ENCODE data around the gene SYTL2. TPM values are rescaled to one million over a fixed set of nuclear protein-coding genes. Genes with fewer than 3 reads are reported as not detected.

The SYTL2 gene
- total and polyA plus RNA-seq, 4 donors: 29.2 to 57.4 (median 48.5) TPM

DNA sequence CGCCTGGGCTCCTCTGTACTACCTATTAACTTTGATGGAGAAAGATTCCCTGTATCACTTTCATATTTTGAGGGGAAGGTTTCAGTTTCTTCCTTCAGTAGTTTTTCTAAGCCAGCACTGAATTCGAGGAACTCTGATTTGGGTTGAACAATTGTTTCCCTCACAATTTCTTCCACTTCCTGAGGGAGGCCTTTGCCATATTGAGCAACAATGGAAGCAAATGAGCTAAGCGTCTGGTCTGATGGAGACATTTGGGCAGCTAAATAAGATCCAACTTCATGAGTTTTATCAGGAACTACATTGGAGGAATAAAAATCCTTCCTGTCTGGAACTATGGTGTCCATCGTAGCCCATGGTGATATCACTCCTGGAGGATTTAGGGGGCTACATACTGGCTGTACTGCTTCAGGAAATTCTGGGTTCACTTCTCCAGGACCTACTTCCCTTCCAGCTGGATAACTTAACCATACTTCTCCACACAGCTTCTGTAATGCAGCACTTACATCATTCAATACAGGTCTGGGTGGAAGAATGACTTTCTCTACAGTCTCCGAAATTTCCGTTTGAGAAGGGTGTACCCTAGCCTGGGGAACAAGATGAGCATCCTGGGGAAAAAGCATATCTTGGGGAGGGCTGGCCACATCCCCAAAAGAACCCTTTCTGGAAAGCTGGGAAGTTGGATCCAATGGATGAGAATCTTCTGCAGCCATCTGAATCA is 86.0 kb downstream of the SYTL2 start:
- intact Hi-C loops (cut with DNase I): no loop called here
- WGBS, 2 donors: 77% methylated on average over 6 of the region's 6 CpGs
- Histone ChIP-seq H3K27ac (ENCODE audit: low read depth in 1 of 2, low read length in 2 of 2) (no peak overlapping the region), H3K27me3 (ENCODE audit: control insufficient read depth in 1 of 2, insufficient read depth in 2 of 2, low read length in 1 of 2) (no peaks in the 10 kb centered on the region), H3K9me3 (ENCODE audit: control insufficient read depth, low read length) (no peaks in the 10 kb centered on the region), H3K4me3 (ENCODE audit: low read length in 2 of 2) (no peak overlapping the region), H3K36me3 (ENCODE audit: control insufficient read depth in 1 of 2, insufficient read depth in 2 of 2, low read length in 1 of 2) (no peaks in the 10 kb centered on the region), H3K4me1 (ENCODE audit: control insufficient read depth in 1 of 2, insufficient read depth in 2 of 2, low read length in 2 of 2) (no peaks in the 10 kb centered on the region)
- DNase-seq (no peak), ATAC-seq (ENCODE audit: low FRiP score) (peak; percentile 69)

DNA sequence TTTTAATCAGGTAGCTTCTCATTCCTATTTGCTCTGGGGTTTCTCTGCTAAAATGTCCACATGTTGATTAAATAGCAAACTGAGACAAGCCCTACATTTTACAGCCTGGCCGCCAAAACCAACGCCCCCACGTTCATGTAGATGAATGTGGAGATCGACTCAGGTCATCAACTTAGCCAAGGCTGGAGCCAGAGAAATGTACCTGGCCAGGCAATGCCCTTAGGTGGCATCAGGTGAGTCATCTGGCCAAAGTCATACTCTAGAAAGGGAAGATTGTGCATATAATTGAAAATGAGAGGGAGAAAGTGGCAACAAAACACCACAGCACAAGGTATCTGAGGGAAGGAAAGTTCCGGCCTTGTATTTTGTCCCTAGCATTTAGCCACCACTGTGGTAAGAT is 87.9 kb downstream of the SYTL2 start:
- H3K4me1 ChIP-seq (ENCODE audit: control insufficient read depth in 1 of 2, insufficient read depth in 2 of 2, low read length in 2 of 2): peaks cover 0 to 3% of the 10 kb centered on the region in 2 donors
- intact Hi-C loops (cut with DNase I): no loop called here
- DNase-seq (no peak), ATAC-seq (ENCODE audit: low FRiP score) (no peak)
- 83 to 84% methylated on average over 5 of the region's 5 CpGs for WGBS, 2 donors
- no peaks in the 10 kb centered on the region for H3K27me3 ChIP-seq (ENCODE audit: control insufficient read depth in 1 of 2, insufficient read depth in 2 of 2, low read length in 1 of 2)
- no peak overlapping the region for H3K4me3 ChIP-seq (ENCODE audit: low read length in 2 of 2)
- no peak overlapping the region for H3K27ac ChIP-seq (ENCODE audit: low read depth in 1 of 2, low read length in 2 of 2)
- no peaks in the 10 kb centered on the region for H3K36me3 ChIP-seq (ENCODE audit: control insufficient read depth in 1 of 2, insufficient read depth in 2 of 2, low read length in 1 of 2)
- H3K9me3 ChIP-seq (ENCODE audit: control insufficient read depth, low read length): no peaks in the 10 kb centered on the region

DNA sequence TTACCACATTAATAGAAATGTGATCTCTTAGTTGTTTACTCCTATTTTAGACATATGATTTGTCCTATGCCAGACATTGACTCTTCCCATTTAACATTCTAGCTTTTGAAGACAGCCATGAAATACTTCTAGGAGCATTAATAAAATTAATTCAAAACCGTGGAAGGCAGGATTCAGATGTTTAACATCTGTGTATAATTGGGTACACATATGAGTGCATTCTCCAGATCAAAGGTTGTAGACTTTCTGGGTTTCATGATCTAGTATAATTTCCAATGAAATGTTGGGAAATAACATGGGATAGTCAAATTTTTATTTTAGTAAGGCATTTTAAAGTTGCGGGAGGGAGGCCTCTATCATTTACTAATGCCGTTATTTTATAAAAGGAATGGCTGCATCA is 89.8 kb downstream of the SYTL2 start:
- ATAC-seq (ENCODE audit: low FRiP score) (no peak), DNase-seq (no peak)
- H3K27ac ChIP-seq (ENCODE audit: low read depth in 1 of 2, low read length in 2 of 2): no peak overlapping the region
- H3K4me3 ChIP-seq (ENCODE audit: low read length in 2 of 2): no peak overlapping the region
- H3K9me3 ChIP-seq (ENCODE audit: control insufficient read depth, low read length): no peaks in the 10 kb centered on the region
- 95 to 97% methylated on average over 3 of the region's 3 CpGs for WGBS, 2 donors
- H3K36me3 ChIP-seq (ENCODE audit: control insufficient read depth in 1 of 2, insufficient read depth in 2 of 2, low read length in 1 of 2): no peaks in the 10 kb centered on the region
- intact Hi-C loops (cut with DNase I): no loop called here
- no peaks in the 10 kb centered on the region for H3K27me3 ChIP-seq (ENCODE audit: control insufficient read depth in 1 of 2, insufficient read depth in 2 of 2, low read length in 1 of 2)
- peaks cover 0 to 3% of the 10 kb centered on the region in 2 donors for H3K4me1 ChIP-seq (ENCODE audit: control insufficient read depth in 1 of 2, insufficient read depth in 2 of 2, low read length in 2 of 2)

DNA sequence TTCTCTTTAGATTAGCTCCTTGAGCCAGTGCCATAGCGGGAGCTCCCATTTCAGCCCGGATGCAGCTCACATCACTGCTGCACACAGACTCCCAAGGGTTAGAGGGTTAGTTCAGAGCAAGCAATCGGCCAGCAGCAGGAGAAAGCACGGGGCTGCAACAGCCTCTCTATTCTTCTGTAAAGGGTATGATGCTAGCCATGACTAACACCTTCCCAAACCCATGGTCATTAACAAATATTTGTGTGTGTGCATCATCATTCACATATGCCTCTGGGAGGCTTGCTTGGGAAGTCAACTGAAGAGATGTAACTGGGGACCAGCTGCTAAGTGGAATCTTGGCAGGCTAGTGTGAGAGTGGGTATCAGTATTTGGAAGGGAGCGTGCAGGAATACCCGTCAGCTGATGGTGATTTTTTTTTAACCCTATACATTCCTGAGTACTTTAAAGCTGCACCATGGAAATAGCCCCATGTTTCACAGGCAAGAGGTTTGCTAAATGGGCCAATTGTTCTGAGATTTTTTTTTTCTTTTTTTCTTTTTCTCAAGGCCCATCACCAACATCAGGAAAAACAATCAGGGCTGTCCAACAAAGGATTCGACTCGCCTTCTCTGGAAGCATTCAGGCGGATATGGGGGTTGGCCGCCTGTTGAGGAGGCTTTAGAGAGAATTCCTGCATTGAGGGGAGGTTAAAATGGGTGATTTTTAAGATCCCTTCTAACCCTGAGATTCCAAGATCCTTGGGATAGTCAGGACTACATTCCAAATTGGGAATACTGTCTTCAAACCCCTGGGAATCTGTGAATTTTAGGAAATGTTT is 91.7 kb downstream of the SYTL2 start:
- no peak overlapping the region for H3K27ac ChIP-seq (ENCODE audit: low read depth in 1 of 2, low read length in 2 of 2)

DNA sequence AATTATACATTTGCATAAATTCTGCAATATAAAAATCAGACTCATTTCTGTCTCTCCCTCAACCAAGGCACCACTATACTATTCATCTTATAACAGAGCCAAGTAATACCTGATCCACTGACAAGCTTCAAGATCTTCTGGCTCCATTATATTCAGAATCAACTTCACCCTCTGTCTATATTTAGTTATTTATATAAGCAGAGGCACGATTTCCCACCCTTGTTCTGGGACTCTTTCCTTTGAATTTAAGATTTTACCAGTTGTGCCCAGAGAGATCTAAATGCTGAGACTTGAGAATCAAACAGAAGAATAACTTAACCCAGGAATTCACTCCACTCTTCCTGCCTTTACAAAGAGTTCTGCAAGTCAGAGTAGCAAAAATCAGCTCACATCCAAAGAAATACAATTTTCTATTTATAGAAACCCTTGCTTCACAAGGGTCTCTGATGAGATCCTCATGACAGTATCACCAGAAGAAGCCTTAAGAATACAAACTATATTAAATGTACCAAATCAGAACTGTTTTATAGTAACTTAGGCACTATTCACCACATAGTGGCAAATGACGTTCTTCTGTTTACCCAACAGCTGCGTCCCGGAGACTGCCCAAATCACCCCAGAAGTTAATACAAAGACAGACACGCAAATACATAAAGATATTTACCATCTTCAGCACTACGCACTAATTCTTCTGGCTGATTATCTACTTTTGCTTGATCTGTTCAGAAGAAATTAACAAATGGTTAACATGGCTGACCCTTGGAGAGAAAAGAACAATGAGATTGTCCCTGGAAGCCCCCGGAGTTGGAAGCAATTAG is 92.6 kb downstream of the SYTL2 start:
- no peak for ATAC-seq (ENCODE audit: low FRiP score)

More for the DNA sequence above, 91.7 kb downstream of the SYTL2 start:
- ATAC-seq (ENCODE audit: low FRiP score): peak; percentile 60
- Histone ChIP-seq H3K27me3 (ENCODE audit: control insufficient read depth in 1 of 2, insufficient read depth in 2 of 2, low read length in 1 of 2) (no peaks in the 10 kb centered on the region), H3K4me1 (ENCODE audit: control insufficient read depth in 1 of 2, insufficient read depth in 2 of 2, low read length in 2 of 2) (peaks cover 0 to 3% of the 10 kb centered on the region in 2 donors), H3K9me3 (ENCODE audit: control insufficient read depth, low read length) (no peaks in the 10 kb centered on the region), H3K36me3 (ENCODE audit: control insufficient read depth in 1 of 2, insufficient read depth in 2 of 2, low read length in 1 of 2) (no peaks in the 10 kb centered on the region), H3K4me3 (ENCODE audit: low read length in 2 of 2) (peak overlapping the region in 1 of 2 donors; percentile 3)
- DNase-seq: peak; percentile 69 to 81
- intact Hi-C loops (cut with DNase I): loop anchor here in 1 of 2 donors (10.0 kb wide), 1 partner anchor 106 kb away; no protein-coding TSS in a partner anchor
- WGBS, 2 donors: 13 to 24% methylated on average over 10 of the region's 10 CpGs

DNA sequence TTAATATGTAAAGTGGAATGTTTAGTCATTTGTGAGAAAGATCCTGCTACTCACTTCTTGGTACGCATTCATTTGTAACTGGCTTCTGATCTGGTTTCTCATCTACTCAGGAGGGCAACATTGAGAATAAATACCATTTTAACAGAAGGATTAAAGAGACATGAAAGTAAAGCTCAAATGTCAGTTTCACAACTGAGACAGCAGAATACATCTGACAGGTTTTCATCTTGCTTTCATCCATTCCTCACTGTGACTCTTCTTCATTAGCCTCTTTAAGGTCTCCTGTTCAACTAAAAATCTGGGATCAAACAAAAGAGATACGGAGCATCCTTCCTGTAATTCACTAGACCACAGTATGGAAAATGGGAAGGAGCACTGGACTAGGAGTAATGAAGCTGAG is 93.5 kb downstream of the SYTL2 start:
- no peak for ATAC-seq (ENCODE audit: low FRiP score)
- H3K36me3 ChIP-seq (ENCODE audit: control insufficient read depth in 1 of 2, insufficient read depth in 2 of 2, low read length in 1 of 2): no peaks in the 10 kb centered on the region
- WGBS, 2 donors: 88 to 90% methylated on average over 2 of the region's 2 CpGs
- no peak for DNase-seq
- H3K27me3 ChIP-seq (ENCODE audit: control insufficient read depth in 1 of 2, insufficient read depth in 2 of 2, low read length in 1 of 2): no peaks in the 10 kb centered on the region
- H3K4me3 ChIP-seq (ENCODE audit: low read length in 2 of 2): no peak overlapping the region
- H3K9me3 ChIP-seq (ENCODE audit: control insufficient read depth, low read length): no peaks in the 10 kb centered on the region
- no peak overlapping the region for H3K27ac ChIP-seq (ENCODE audit: low read depth in 1 of 2, low read length in 2 of 2)
- peaks cover 0 to 3% of the 10 kb centered on the region in 2 donors for H3K4me1 ChIP-seq (ENCODE audit: control insufficient read depth in 1 of 2, insufficient read depth in 2 of 2, low read length in 2 of 2)
- intact Hi-C loops (cut with DNase I): loop anchor here in 1 of 2 donors (10.0 kb wide), 1 partner anchor 107 kb away; no protein-coding TSS in a partner anchor

More for the DNA sequence above, 92.6 kb downstream of the SYTL2 start:
- Histone ChIP-seq H3K4me1 (ENCODE audit: control insufficient read depth in 1 of 2, insufficient read depth in 2 of 2, low read length in 2 of 2) (peaks cover 0 to 3% of the 10 kb centered on the region in 2 donors), H3K27me3 (ENCODE audit: control insufficient read depth in 1 of 2, insufficient read depth in 2 of 2, low read length in 1 of 2) (no peaks in the 10 kb centered on the region), H3K36me3 (ENCODE audit: control insufficient read depth in 1 of 2, insufficient read depth in 2 of 2, low read length in 1 of 2) (no peaks in the 10 kb centered on the region), H3K9me3 (ENCODE audit: control insufficient read depth, low read length) (no peaks in the 10 kb centered on the region), H3K4me3 (ENCODE audit: low read length in 2 of 2) (peak overlapping the region in 1 of 2 donors; percentile 3), H3K27ac (ENCODE audit: low read depth in 1 of 2, low read length in 2 of 2) (peak overlapping the region in 1 of 2 donors; percentile 57)
- 8 to 14% methylated on average over 7 of the region's 7 CpGs for WGBS, 2 donors
- intact Hi-C loops (cut with DNase I): loop anchor here in 1 of 2 donors (10.0 kb wide), 1 partner anchor 106 kb away; no protein-coding TSS in a partner anchor
- DNase-seq: no peak

DNA sequence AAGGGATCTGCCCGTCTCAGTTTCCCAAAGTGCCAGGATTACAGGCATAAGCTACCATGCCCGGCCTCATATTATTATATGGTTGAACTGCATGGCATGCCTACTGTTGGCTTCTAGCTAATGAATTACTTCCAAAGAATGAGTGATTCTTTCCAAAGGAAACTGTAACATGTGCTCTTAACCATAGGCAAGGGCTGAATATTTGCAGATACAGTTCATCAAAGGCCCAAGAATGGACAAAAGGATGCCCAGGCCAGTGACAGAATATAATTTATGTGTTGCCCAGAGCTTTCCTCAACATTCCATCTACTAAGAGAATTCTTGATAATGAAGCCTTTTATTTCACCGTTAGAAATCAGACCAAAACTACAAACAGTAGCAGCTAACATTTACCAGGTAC is 98.0 kb downstream of the SYTL2 start:
- Histone ChIP-seq H3K4me3 (ENCODE audit: low read length in 2 of 2) (no peak overlapping the region), H3K9me3 (ENCODE audit: control insufficient read depth, low read length) (no peaks in the 10 kb centered on the region), H3K27ac (ENCODE audit: low read depth in 1 of 2, low read length in 2 of 2) (no peak overlapping the region), H3K36me3 (ENCODE audit: control insufficient read depth in 1 of 2, insufficient read depth in 2 of 2, low read length in 1 of 2) (no peaks in the 10 kb centered on the region), H3K4me1 (ENCODE audit: control insufficient read depth in 1 of 2, insufficient read depth in 2 of 2, low read length in 2 of 2) (no peaks in the 10 kb centered on the region), H3K27me3 (ENCODE audit: control insufficient read depth in 1 of 2, insufficient read depth in 2 of 2, low read length in 1 of 2) (no peaks in the 10 kb centered on the region)
- DNase-seq (no peak), ATAC-seq (ENCODE audit: low FRiP score) (no peak)
- intact Hi-C loops (cut with DNase I): loop anchor here in 1 of 2 donors (10.0 kb wide), 1 partner anchor 112 kb away; no protein-coding TSS in a partner anchor
- WGBS, 2 donors: 77 to 78% methylated on average over 3 of the region's 3 CpGs

DNA sequence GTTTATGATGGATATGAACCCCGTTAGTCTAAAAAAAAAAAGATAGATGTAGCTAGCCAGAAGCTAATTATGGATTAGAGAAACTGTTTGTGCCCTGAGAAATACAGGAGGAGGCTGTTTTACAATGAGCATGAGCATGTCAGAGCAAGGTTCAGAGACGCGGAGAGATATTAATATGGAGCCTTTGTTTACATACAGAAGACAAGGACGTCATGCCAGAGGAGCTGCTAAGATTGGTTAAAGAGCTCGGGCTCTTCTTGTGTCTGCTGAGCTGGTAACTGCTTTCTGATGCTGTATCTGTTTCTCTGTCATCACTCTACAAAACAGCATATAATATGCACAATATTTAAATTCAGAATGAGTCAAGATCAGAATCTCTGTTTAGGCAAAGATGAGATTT is 100.0 kb downstream of the SYTL2 start:
- no peaks in the 10 kb centered on the region for H3K9me3 ChIP-seq (ENCODE audit: control insufficient read depth, low read length)
- no peak overlapping the region for H3K27ac ChIP-seq (ENCODE audit: low read depth in 1 of 2, low read length in 2 of 2)
- WGBS, 2 donors: 65 to 70% methylated on average over 5 of the region's 5 CpGs
- H3K4me3 ChIP-seq (ENCODE audit: low read length in 2 of 2): no peak overlapping the region
- no peaks in the 10 kb centered on the region for H3K27me3 ChIP-seq (ENCODE audit: control insufficient read depth in 1 of 2, insufficient read depth in 2 of 2, low read length in 1 of 2)
- H3K4me1 ChIP-seq (ENCODE audit: control insufficient read depth in 1 of 2, insufficient read depth in 2 of 2, low read length in 2 of 2): no peaks in the 10 kb centered on the region
- intact Hi-C loops (cut with DNase I): loop anchor here in 1 of 2 donors (10.0 kb wide), 1 partner anchor 114 kb away; no protein-coding TSS in a partner anchor
- ATAC-seq (ENCODE audit: low FRiP score) (no peak), DNase-seq (no peak)
- no peaks in the 10 kb centered on the region for H3K36me3 ChIP-seq (ENCODE audit: control insufficient read depth in 1 of 2, insufficient read depth in 2 of 2, low read length in 1 of 2)

Data from aorta (tissue), 5 donors.